ENCODE measurements around the gene SEC14L2. TPM values are rescaled to one million over a fixed set of nuclear protein-coding genes. Genes with fewer than 3 reads are reported as not detected.

Gene SEC14L2
- total and polyA plus RNA-seq, 4 donors: 6.5 to 110 (median 49.6) TPM

- H3K9me3 ChIP-seq (ENCODE audit: control insufficient read depth in 4 of 4, low read length in 3 of 4): no peaks in the 10 kb centered on the region
- H3K36me3 ChIP-seq (ENCODE audit: control insufficient read depth in 4 of 4, insufficient read depth in 3 of 4, low read depth in 1 of 4, low read length in 3 of 4): no peaks in the 10 kb centered on the region
- H3K27ac ChIP-seq (ENCODE audit: low read depth in 1 of 2, low read length in 2 of 2): no peak overlapping the region
- TF ChIP-seq ATF3 (IDR thresholded peaks at IDR 0.05): no peak
- TF ChIP-seq RXRA (IDR thresholded peaks at IDR 0.05): no peak
- no peak for TF ChIP-seq SP1 (IDR thresholded peaks at IDR 0.05)
- no peak for TF ChIP-seq FOXA1 (IDR thresholded peaks at IDR 0.05)
- TF ChIP-seq MAX (IDR thresholded peaks at IDR 0.05): no peak
- peaks cover 6 to 32% (median 26%) of the 10 kb centered on the region in 4 donors for H3K4me1 ChIP-seq (ENCODE audit: control insufficient read depth in 4 of 4, insufficient read depth in 4 of 4, low read length in 3 of 4)
- H3K9ac ChIP-seq (ENCODE audit: low read depth in 1 of 2, low read length in 2 of 2): no peak overlapping the region
- H3K4me3 ChIP-seq (ENCODE audit: low read depth in 1 of 3, low read length in 3 of 3): no peak overlapping the region
- no peaks in the 10 kb centered on the region for H3K27me3 ChIP-seq (ENCODE audit: control insufficient read depth in 4 of 4, insufficient read depth in 4 of 4, low read length in 3 of 4)
- whole genome bisulfite sequencing: 95% methylated on average over 6 of the region's 6 CpGs
- DNase-seq (ENCODE audit: low spot score): no peak
These were observed 38.3 kb upstream of the SEC14L2 start for GRCh38 chr22:30358541-30358940.

GRCh38 chr22:30361916-30362650 is 34.7 kb upstream of the SEC14L2 start:
- peak; percentile 55 for DNase-seq (ENCODE audit: low spot score)
- H3K4me1 ChIP-seq (ENCODE audit: control insufficient read depth in 4 of 4, insufficient read depth in 4 of 4, low read length in 3 of 4): peaks cover 0 to 4% (median 3%) of the 10 kb centered on the region in 4 donors
- no peak overlapping the region for H3K9ac ChIP-seq (ENCODE audit: low read depth in 1 of 2, low read length in 2 of 2)
- TF ChIP-seq SP1 (IDR thresholded peaks at IDR 0.05) (no peak), TAF1 (conservative IDR thresholded peaks at IDR 0.05) (no peak), REST (IDR thresholded peaks at IDR 0.05) (no peak), GABPA (IDR thresholded peaks at IDR 0.05 in 1 of 2, conservative IDR thresholded peaks at IDR 0.05 in 1 of 2) (no peak), ATF3 (IDR thresholded peaks at IDR 0.05) (no peak), FOXA1 (IDR thresholded peaks at IDR 0.05) (no peak), JUND (IDR thresholded peaks at IDR 0.05) (no peak), FOXA2 (IDR thresholded peaks at IDR 0.05) (no peak), YY1 (IDR thresholded peaks at IDR 0.05) (no peak), HNF4G (IDR thresholded peaks at IDR 0.05) (no peak), ZBTB33 (IDR thresholded peaks at IDR 0.05) (no peak), RXRA (IDR thresholded peaks at IDR 0.05) (no peak), MAX (IDR thresholded peaks at IDR 0.05) (no peak)
- no peaks in the 10 kb centered on the region for H3K9me3 ChIP-seq (ENCODE audit: control insufficient read depth in 4 of 4, low read length in 3 of 4)
- H3K27ac ChIP-seq (ENCODE audit: low read depth in 1 of 2, low read length in 2 of 2): no peak overlapping the region
- no peak overlapping the region for H3K4me3 ChIP-seq (ENCODE audit: low read depth in 1 of 3, low read length in 3 of 3)
- 90% methylated on average over 10 of the region's 10 CpGs for WGBS
- H3K36me3 ChIP-seq (ENCODE audit: control insufficient read depth in 4 of 4, insufficient read depth in 3 of 4, low read depth in 1 of 4, low read length in 3 of 4): no peaks in the 10 kb centered on the region
- H3K27me3 ChIP-seq (ENCODE audit: control insufficient read depth in 4 of 4, insufficient read depth in 4 of 4, low read length in 3 of 4): no peaks in the 10 kb centered on the region
